ENCODE measurements around the gene MVB12B.

Gene MVB12B

DNA sequence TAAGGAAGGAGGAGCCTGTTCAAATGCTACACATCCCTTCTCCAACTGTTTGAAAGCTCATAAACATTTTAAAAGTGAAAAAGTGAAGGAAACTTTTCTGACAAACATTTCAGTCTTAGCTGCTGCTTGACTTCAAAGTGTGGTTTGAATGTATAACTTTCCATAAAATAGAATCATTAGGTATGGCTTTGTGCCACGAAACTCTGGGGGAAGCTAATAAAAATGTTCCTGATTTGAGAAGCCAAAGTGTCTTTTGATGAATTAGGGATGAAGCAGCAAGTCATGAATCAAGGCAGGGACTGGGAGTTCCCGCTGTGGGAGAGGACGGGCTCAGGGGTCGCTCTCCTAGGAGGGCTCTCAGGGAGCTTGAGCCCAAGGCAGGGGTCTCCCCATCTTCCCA is 15.3 kb downstream of the MVB12B start:
- peaks cover 62% of the 10 kb centered on the region for H3K4me1 Mint-ChIP-seq
- no peaks in the 10 kb centered on the region for H3K27me3 Mint-ChIP-seq
- no peak overlapping the region for H3K27ac Mint-ChIP-seq (ENCODE audit: low read depth)
- no peak for ATAC-seq (replicated peaks; ENCODE audit: extremely low read depth, poor library complexity, severe bottlenecking)
- DNase-seq (ENCODE audit: low spot score in 2 of 2) = no peak
- peaks cover 38% of the 10 kb centered on the region for H3K36me3 Mint-ChIP-seq (ENCODE audit: insufficient read depth)
- no peak overlapping the region for H3K4me3 Mint-ChIP-seq
- H3K9me3 Mint-ChIP-seq = no peaks in the 10 kb centered on the region

DNA sequence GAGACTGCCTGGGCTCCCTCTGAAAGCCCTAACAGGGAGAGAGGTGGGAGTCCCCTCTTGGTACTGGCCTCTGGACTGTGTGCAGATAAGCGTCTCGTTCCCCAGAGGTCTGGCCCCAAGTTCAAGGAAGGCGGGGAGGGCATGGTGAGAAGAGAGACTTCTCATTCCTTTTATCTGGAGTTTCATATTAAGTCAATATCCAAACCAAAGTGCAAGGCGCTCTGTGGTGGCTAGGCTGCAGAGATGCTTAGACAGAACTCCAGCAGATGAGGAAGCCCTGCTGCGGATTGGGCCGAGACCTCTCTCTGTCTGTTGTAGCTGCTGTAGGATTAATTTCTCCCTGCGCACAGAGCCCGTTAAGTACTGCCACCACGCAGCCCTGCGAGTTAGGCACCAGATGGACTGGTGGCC is 16.0 kb downstream of the MVB12B start:
- no peaks in the 10 kb centered on the region for H3K27me3 Mint-ChIP-seq
- ATAC-seq (replicated peaks; ENCODE audit: extremely low read depth, poor library complexity, severe bottlenecking) (no peak), DNase-seq (ENCODE audit: low spot score in 2 of 2) (no peak)
- no peak overlapping the region for H3K27ac Mint-ChIP-seq (ENCODE audit: low read depth)
- H3K4me1 Mint-ChIP-seq = peaks cover 58% of the 10 kb centered on the region
- H3K36me3 Mint-ChIP-seq (ENCODE audit: insufficient read depth) = peaks cover 38% of the 10 kb centered on the region
- no peaks in the 10 kb centered on the region for H3K9me3 Mint-ChIP-seq
- H3K4me3 Mint-ChIP-seq = no peak overlapping the region

DNA sequence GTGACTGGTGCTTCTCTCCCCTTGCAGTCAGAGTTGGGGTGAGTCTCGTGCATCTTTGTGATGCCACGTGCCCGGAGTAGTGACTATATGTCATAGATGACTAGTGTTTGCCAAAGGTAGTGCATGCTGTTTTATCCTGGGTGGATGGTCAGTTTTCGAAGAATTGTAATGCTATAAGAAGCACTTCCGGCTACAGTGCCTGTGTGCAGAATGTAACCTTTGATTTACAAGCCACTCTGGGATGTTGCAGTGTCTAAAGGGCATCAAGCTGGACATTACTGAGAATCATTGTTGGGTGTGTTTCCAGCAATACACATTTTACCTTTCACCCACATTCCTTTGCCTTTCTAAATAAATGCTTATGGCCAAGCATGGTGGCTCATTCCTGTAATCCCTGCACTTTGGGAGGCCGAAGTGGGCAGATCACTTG is 16.7 kb downstream of the MVB12B start:
- no peak overlapping the region for H3K27ac Mint-ChIP-seq (ENCODE audit: low read depth)
- DNase-seq (ENCODE audit: low spot score in 2 of 2) = no peak
- no peaks in the 10 kb centered on the region for H3K27me3 Mint-ChIP-seq
- H3K36me3 Mint-ChIP-seq (ENCODE audit: insufficient read depth) = peaks cover 38% of the 10 kb centered on the region
- H3K4me3 Mint-ChIP-seq = no peak overlapping the region
- H3K9me3 Mint-ChIP-seq = no peaks in the 10 kb centered on the region
- peaks cover 53% of the 10 kb centered on the region for H3K4me1 Mint-ChIP-seq
- ATAC-seq (replicated peaks; ENCODE audit: extremely low read depth, poor library complexity, severe bottlenecking) = no peak

DNA sequence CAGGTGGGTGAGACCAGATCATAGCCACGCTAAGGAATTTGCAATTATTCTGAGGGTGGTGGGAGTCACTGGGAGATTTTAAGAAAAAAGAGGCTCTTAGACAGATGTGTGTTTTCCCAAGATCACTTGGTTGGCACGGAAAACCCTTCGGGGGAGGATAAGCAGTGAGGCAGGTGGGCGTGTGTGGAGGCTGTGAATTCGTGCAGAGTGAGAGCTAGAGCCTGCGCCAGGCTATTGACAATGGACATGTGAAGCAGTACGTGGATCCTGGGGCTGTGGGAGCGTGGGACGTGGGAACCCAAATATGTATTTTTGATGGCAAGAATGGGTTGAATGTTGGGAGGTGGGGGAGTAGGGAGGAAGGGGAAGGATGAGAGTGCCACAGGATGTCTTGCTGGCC is 19.4 kb downstream of the MVB12B start:
- Mint-ChIP-seq H3K4me1 (peaks cover 59% of the 10 kb centered on the region), H3K36me3 (ENCODE audit: insufficient read depth) (peaks cover 34% of the 10 kb centered on the region), H3K9me3 (peaks cover 4% of the 10 kb centered on the region), H3K27ac (ENCODE audit: low read depth) (peak overlapping the region; percentile 11), H3K27me3 (no peaks in the 10 kb centered on the region), H3K4me3 (no peak overlapping the region)
- DNase-seq (ENCODE audit: low spot score in 2 of 2) (no peak), ATAC-seq (replicated peaks; ENCODE audit: extremely low read depth, poor library complexity, severe bottlenecking) (no peak)

DNA sequence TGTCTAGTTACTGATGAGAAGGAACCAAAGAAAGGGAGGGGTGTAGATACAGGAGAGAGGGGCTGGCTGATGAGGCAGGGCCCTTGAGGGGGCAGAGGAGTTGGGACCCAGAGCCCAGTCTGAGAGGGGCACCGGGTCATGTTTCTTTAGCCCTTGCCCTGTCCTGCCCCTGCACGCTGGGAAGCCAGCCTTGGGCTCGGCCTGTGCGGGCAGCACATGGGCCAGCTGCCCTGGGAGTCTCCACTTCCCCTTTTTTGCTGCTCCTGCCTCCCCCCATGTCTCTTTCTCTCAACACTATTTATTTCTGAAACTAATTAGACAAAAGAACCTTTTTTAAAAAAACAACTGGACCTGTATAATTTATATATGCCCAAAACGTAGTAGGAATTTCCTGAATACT is 20.5 kb downstream of the MVB12B start:
- no peak overlapping the region for H3K4me3 Mint-ChIP-seq
- DNase-seq (ENCODE audit: low spot score in 2 of 2) = no peak
- no peaks in the 10 kb centered on the region for H3K27me3 Mint-ChIP-seq

DNA sequence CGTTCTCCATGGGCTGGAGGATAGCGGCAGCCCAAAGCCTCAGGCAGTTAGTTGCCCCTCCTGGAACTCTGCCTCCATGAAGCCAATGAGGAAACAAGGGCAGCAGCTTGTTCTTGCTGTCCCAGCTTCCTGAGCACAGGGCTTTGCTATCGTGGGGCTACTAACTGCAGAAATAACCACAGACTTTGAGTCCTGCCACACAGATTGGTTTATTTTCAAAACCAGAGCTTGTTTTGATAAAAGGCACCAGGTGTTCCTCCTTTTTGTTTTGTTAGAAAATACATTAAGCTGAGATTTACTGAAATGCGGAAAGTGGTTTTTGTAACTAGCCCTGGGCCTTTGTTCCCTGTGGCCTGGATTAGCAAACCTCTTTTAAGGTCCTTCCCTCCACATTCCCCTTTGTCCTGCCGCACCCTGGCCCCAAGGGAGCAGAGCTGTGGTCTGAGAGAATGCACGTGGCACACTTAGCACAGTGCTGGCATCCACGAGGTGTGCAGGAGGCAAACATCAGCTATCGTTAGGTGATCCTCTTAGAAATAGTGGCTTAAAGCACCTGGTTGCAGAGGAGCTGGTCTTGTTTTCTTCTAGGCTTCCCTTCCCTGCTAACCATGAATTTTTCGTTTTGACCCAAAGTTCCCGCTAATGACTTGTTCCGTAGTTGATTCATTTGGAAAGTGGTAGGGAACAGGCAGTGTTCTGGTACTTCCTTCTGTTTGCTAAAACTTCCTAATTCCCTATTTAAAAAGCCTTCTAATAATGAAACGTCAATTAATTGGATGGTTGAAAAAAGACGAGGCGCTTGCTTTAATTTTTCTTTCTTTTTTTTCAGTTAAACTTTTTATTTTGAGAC is 21.5 kb downstream of the MVB12B start:
- no peak for DNase-seq (ENCODE audit: low spot score in 2 of 2)
- Mint-ChIP-seq H3K27me3 (no peaks in the 10 kb centered on the region), H3K4me3 (no peak overlapping the region), H3K27ac (ENCODE audit: low read depth) (peak overlapping the region; percentile 91), H3K9me3 (peaks cover 4% of the 10 kb centered on the region), H3K4me1 (peaks cover 57% of the 10 kb centered on the region), H3K36me3 (ENCODE audit: insufficient read depth) (peaks cover 18% of the 10 kb centered on the region)
- no peak for ATAC-seq (replicated peaks; ENCODE audit: extremely low read depth, poor library complexity, severe bottlenecking)

More for the DNA sequence above, 20.5 kb downstream of the MVB12B start:
- H3K36me3 Mint-ChIP-seq (ENCODE audit: insufficient read depth) = peaks cover 25% of the 10 kb centered on the region
- peaks cover 51% of the 10 kb centered on the region for H3K4me1 Mint-ChIP-seq
- H3K27ac Mint-ChIP-seq (ENCODE audit: low read depth) = peak overlapping the region; percentile 11
- H3K9me3 Mint-ChIP-seq = peaks cover 4% of the 10 kb centered on the region
- no peak for ATAC-seq (replicated peaks; ENCODE audit: extremely low read depth, poor library complexity, severe bottlenecking)

DNA sequence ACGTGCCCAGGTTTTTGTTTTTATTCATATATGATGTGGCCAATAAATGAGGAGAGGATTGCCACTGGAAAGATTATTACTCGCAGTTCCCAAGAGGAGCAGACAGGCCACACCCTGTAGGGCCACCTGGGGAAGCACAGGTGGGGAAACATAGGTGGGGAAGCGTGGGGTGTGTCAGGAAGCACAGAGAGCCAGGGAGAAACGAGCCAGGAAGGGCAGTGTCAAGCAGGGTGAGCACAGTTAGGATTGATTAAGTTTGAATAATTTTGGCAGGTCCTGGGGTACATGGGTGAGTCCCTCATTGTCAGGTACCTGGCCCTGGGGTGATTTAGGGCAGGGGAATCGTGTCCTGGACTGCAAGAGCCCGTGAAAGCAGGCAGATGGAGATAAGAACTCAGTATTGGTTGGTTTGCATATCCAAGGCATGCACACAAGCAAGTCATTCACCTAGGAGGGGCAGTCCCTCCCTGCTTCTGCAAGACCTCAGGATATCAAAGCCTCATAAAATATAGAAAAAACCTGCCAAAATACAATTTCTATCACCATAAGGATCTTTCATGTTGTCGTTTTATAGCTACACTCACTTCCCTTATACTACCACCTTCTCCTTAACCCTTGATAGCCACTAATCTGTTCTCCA is 22.4 kb downstream of the MVB12B start:
- Mint-ChIP-seq H3K27me3 (no peaks in the 10 kb centered on the region), H3K9me3 (peaks cover 4% of the 10 kb centered on the region), H3K4me3 (no peak overlapping the region), H3K27ac (ENCODE audit: low read depth) (peak overlapping the region; percentile 91), H3K36me3 (ENCODE audit: insufficient read depth) (peaks cover 14% of the 10 kb centered on the region), H3K4me1 (peaks cover 66% of the 10 kb centered on the region)
- no peak for ATAC-seq (replicated peaks; ENCODE audit: extremely low read depth, poor library complexity, severe bottlenecking)
- no peak for DNase-seq (ENCODE audit: low spot score in 2 of 2)

DNA sequence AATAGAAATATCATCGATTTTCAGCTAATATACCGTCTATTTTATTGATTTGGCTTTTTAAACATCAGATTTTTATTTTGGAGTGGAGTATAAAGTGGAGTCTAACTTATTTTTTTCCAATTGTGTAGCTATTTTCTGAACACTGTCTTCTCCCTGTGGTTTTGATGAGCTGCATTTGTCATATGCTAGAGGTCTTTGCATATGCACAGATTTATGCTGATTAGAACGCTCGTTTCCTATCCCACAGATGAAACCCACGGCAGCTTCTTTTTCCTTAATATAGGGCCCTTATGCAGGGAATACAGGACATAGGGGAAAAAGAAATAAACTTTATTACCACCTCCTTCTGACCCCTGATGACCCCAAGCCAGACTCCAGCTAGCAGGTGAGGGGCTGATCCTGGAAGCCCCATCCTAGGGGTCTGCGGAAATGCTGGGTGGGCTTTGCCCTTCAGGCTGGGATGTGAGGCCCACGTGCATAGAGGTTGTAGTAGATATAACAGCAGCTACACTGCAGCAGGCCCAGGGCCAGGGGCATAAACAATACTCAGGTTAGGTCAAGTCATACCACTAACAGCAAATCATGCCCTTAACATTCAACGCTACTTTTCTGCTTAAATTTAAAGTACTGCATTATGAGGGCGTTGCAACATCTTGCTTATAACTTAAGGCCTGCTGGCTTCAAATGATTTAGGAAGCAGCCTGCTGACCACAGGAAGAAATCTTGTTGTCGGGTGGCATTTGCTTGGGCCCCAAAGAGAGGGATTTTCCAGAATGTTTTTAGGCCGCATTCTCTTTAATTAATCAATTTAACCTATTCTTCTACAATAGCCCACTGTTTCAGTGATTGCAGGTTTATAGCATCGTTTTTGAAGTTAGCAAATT is 28.5 kb downstream of the MVB12B start:
- peaks cover 62% of the 10 kb centered on the region for H3K4me1 Mint-ChIP-seq
- H3K36me3 Mint-ChIP-seq (ENCODE audit: insufficient read depth) = peaks cover 4% of the 10 kb centered on the region
- peak overlapping the region; percentile 48 for H3K27ac Mint-ChIP-seq (ENCODE audit: low read depth)
- ATAC-seq (replicated peaks; ENCODE audit: extremely low read depth, poor library complexity, severe bottlenecking) = no peak
- H3K9me3 Mint-ChIP-seq = peaks cover 4% of the 10 kb centered on the region
- H3K4me3 Mint-ChIP-seq = no peak overlapping the region
- DNase-seq (ENCODE audit: low spot score in 2 of 2) = no peak
- no peaks in the 10 kb centered on the region for H3K27me3 Mint-ChIP-seq

DNA sequence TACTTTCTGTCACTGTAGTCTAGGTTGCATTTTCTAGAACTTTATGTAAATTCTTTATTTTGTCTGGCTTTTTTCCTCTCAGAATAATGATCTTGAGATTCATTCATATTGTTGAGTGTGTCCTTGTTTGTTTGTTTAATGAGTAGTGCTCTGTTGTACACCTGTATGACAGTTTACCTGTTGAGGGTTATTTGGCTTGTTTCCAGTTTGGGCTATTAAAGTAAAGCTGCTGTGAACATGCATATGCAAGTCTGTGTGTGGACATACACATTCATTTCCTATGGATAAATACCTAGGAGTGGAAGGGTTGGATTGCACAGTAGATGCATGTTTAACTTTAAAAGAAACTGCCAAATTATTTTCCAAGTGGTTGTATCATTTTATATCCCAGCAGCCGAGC is 30.4 kb downstream of the MVB12B start:
- Mint-ChIP-seq H3K4me1 (peaks cover 63% of the 10 kb centered on the region), H3K4me3 (no peak overlapping the region), H3K27me3 (no peaks in the 10 kb centered on the region), H3K27ac (ENCODE audit: low read depth) (peak overlapping the region; percentile 13), H3K9me3 (peaks cover 12% of the 10 kb centered on the region), H3K36me3 (ENCODE audit: insufficient read depth) (peaks cover 1% of the 10 kb centered on the region)
- no peak for DNase-seq (ENCODE audit: low spot score in 2 of 2)
- no peak for ATAC-seq (replicated peaks; ENCODE audit: extremely low read depth, poor library complexity, severe bottlenecking)

DNA sequence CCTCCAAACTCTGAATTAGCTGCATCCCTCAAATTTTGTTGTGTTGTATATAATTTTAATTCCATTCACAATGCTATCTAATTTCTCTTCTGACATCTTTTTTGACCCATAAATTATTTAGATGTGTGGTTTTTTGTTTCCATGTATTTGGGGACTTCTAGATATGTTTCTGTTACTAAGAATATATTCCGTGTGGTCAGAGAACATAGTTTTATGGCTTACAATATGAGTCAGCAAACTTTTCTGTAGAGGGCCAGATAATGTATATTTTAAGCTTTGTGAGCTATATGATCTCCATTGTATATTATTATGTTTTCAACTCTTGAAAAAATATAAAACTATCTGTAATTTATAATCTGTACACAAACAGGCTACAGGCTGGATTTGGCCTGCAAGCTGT is 33.4 kb downstream of the MVB12B start:
- Mint-ChIP-seq H3K27me3 (no peaks in the 10 kb centered on the region), H3K4me3 (no peak overlapping the region), H3K9me3 (peaks cover 15% of the 10 kb centered on the region), H3K4me1 (peaks cover 51% of the 10 kb centered on the region), H3K36me3 (ENCODE audit: insufficient read depth) (peaks cover 6% of the 10 kb centered on the region), H3K27ac (ENCODE audit: low read depth) (no peak overlapping the region)
- DNase-seq (ENCODE audit: low spot score in 2 of 2) (no peak), ATAC-seq (replicated peaks; ENCODE audit: extremely low read depth, poor library complexity, severe bottlenecking) (no peak)

DNA sequence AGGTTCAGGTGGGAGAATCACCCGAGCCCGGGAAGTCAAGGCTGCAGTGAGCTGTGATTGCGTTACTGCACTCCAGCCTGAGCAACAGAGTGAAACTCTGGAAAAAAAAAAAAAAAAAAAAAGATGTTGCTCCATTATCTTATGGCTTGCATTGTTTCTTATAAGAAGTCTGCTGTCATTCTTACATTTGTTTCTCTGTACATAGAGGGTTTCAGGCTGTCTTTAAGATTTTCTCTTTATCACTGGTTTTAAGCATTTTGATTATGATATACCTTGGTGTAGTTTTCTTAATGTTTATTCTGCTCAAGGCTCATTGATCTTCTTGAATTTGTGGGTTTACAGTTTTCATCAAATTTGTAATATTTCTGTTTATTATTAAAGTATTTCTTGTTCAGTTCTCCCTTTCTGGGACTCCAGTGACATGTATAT is 35.2 kb downstream of the MVB12B start:
- Mint-ChIP-seq H3K27me3 (no peaks in the 10 kb centered on the region), H3K4me3 (no peak overlapping the region), H3K36me3 (ENCODE audit: insufficient read depth) (peaks cover 8% of the 10 kb centered on the region), H3K4me1 (peaks cover 48% of the 10 kb centered on the region), H3K9me3 (peaks cover 15% of the 10 kb centered on the region), H3K27ac (ENCODE audit: low read depth) (no peak overlapping the region)
- no peak for ATAC-seq (replicated peaks; ENCODE audit: extremely low read depth, poor library complexity, severe bottlenecking)
- DNase-seq (ENCODE audit: low spot score in 2 of 2) = no peak

DNA sequence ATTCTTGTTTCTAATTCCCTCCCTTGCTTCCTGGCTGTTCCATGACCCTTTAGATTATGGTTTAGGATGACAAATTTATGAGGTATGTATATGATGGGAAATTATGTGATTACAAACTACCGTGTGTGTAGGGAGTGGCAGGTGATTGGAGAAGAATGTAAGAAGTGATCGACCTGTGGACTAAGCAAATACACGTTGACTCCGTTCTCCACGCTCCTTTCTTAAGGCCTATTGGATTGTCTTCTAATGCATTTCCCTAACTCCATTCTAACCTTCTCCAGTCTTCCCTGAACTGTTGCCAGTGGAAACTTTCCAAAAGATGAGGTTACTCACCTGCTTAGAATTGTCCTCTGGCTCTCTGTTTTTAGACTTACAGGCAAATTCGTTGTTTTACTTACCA is 36.6 kb downstream of the MVB12B start:
- no peak for ATAC-seq (replicated peaks; ENCODE audit: extremely low read depth, poor library complexity, severe bottlenecking)

More for the DNA sequence above, 36.6 kb downstream of the MVB12B start:
- Mint-ChIP-seq H3K27ac (ENCODE audit: low read depth) (no peak overlapping the region), H3K4me1 (peaks cover 49% of the 10 kb centered on the region), H3K4me3 (no peak overlapping the region), H3K27me3 (no peaks in the 10 kb centered on the region), H3K9me3 (peaks cover 15% of the 10 kb centered on the region), H3K36me3 (ENCODE audit: insufficient read depth) (peaks cover 10% of the 10 kb centered on the region)
- no peak for DNase-seq (ENCODE audit: low spot score in 2 of 2)
